Activated gamma-delta T cell treated with anti-CD3 and anti-CD28 coated beads, Interleukin-2, amount 50 U/mL, for 16 hours (primary cell): ENCODE measurements around the gene CARD14.
"Not testable (repeated sequence)": the region's sequence is repeated elsewhere in the genome, so short reads cannot be mapped to it uniquely, and the experiment has no call there.

Experiments used
- DNase-seq: peaks from one replicate; pipeline ENCODE4 v3.0.0-alpha.2; 2020; ENCODE audit warnings: low read depth

CARD14 gene

GRCh38 chr17:80253631-80254395 lies 84.0 kb downstream of the CARD14 start:
- no peak for DNase-seq

- DNase-seq: peak; percentile 40
These were observed 84.8 kb downstream of the CARD14 start for GRCh38 chr17:80254396-80255251.

- DNase-seq: no peak
These were observed 86.2 kb downstream of the CARD14 start for GRCh38 chr17:80256034-80256350.

GRCh38 chr17:80257716-80258213 lies 87.9 kb downstream of the CARD14 start:
- no peak for DNase-seq

- DNase-seq: not testable (repeated sequence)
These were observed 88.5 kb downstream of the CARD14 start for GRCh38 chr17:80258296-80258695.
